Measurements from ENCODE around the gene FSTL4.

- TF ChIP-seq RBM22 (optimal IDR thresholded peaks at IDR 0.05; ENCODE audit: low read length) (no peak), HCFC1 (IDR thresholded peaks at IDR 0.05; ENCODE audit: low read depth, low read length) (no peak), SRSF1 (optimal IDR thresholded peaks at IDR 0.05; ENCODE audit: low read depth, low read length) (no peak), TEAD3 (CRISPR knock-in tag; optimal IDR thresholded peaks at IDR 0.05; ENCODE audit: borderline replicate concordance) (no peak), BRCA1 (CRISPR knock-in tag; IDR thresholded peaks at IDR 0.05) (no peak), KIAA2018 (CRISPR knock-in tag; IDR thresholded peaks at IDR 0.05; ENCODE audit: borderline replicate concordance) (no peak), CTCF (CRISPR knock-in tag; IDR thresholded peaks at IDR 0.05) (no peak), ZNF580 (CRISPR knock-in tag; IDR thresholded peaks at IDR 0.05; ENCODE audit: borderline replicate concordance, low read depth) (no peak), ZBTB44 (CRISPR knock-in tag; IDR thresholded peaks at IDR 0.05) (no peak), RAD21 (CRISPR knock-in tag; IDR thresholded peaks at IDR 0.05) (no peak), ZNF18 (CRISPR knock-in tag; IDR thresholded peaks at IDR 0.05; ENCODE audit: insufficient replicate concordance) (no peak), HDAC6 (IDR thresholded peaks at IDR 0.05; ENCODE audit: low read depth, low read length) (no peak), TRIM24 (CRISPR knock-in tag; IDR thresholded peaks at IDR 0.05) (no peak), TCF7L2 (IDR thresholded peaks at IDR 0.05; ENCODE audit: low read depth, low read length) (no peak)
Observed at GRCh38 chr5:133596049-133596448, 16.3 kb downstream of the FSTL4 start.

All from HepG2 (cell line).